ENCODE measurements around the gene CERK.

Gene CERK

GRCh38 chr22:46763051-46763705, 25.1 kb upstream of the CERK start:
- peak in 1 of 2 experiments; percentile 11 for DNase-seq (ENCODE audit: low read depth in 1 of 2, low spot score in 1 of 2)
- Histone ChIP-seq H3K4me3 (replicated peaks; ENCODE audit: insufficient read depth, low read length) (peak overlapping the region; percentile 92), H3K27ac (replicated peaks) (peak overlapping the region; percentile 88), H3K27me3 (ENCODE audit: insufficient read depth, poor library complexity, severe bottlenecking) (no peaks in the 10 kb centered on the region)
- TF ChIP-seq POLR2AphosphoS5 (IDR thresholded peaks at IDR 0.05; ENCODE audit: low read depth): no peak; the same call in 1 of the 2 replicates
- no peak for TF ChIP-seq SPI1 (IDR thresholded peaks at IDR 0.05; ENCODE audit: borderline replicate concordance, low read depth)
- no peak for TF ChIP-seq GABPA (IDR thresholded peaks at IDR 0.05; ENCODE audit: low read depth)
- TF ChIP-seq CTCF (IDR thresholded peaks at IDR 0.05; ENCODE audit: insufficient read depth, low read length): no peak
- no peak for TF ChIP-seq REST (IDR thresholded peaks at IDR 0.05; ENCODE audit: insufficient replicate concordance, low read depth)

DNA sequence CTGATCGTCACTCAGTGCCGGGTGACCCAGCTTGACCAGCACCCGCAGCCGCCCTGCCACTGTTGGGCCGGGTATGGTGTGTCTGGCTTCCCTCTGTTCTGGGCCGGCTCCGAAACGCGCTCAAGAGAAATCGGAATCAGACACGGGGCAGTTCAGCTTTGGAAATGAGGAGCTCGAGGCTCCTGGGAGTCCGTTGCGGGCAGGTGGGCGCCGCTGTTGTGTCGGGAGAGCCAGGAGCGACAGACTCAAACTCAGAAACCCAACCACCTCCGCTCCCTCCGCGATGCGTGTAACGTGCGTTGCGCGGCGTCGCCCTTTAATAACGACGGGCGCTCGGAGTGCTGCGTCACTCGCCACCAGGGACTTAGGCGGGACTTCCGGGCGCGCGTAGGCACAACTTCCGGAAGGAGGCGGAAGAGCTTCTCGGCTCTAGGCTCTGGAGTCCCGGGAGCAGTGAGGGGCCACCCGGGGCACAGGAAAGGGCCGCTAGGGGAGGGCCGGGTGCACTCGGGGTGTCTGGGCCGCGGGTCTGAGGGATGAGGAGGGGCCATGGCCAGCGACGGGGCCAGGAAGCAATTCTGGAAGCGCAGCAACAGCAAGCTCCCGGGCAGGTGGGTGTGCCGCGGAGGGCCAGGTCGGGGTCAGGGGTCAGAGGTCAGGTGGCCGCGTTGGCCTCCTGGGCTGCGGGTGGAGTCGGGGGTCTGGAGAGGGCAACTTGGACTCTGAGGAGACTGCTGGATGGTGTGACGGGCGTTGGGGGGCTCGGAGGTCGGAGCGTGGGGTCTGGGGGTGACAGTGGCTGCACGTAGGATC, 24.4 kb upstream of the CERK start, which contains the start of gene TBC1D22A:
TSS of gene TBC1D22A (plus strand) at position 413 of the 813 bp plus-strand sequence. CDS start at position 550, 137 bp downstream.
- no peaks in the 10 kb centered on the region for H3K27me3 ChIP-seq (ENCODE audit: insufficient read depth, poor library complexity, severe bottlenecking)
- no peak for TF ChIP-seq CTCF (IDR thresholded peaks at IDR 0.05; ENCODE audit: insufficient read depth, low read length)
- peak; percentile 96 for TF ChIP-seq GABPA (IDR thresholded peaks at IDR 0.05; ENCODE audit: low read depth)
- peak; percentile 97 for TF ChIP-seq POLR2AphosphoS5 (IDR thresholded peaks at IDR 0.05; ENCODE audit: low read depth)
- peak; percentile 60 for TF ChIP-seq REST (IDR thresholded peaks at IDR 0.05; ENCODE audit: insufficient replicate concordance, low read depth)
- TF ChIP-seq SPI1 (IDR thresholded peaks at IDR 0.05; ENCODE audit: borderline replicate concordance, low read depth): no peak
- H3K27ac ChIP-seq (replicated peaks): peak within 1 kb of the TSS; percentile 88
- DNase-seq (ENCODE audit: low read depth in 1 of 2, low spot score in 1 of 2): peak; percentile 93 to 95
- H3K4me3 ChIP-seq (replicated peaks; ENCODE audit: insufficient read depth, low read length): peak within 1 kb of the TSS; percentile 92

- H3K27me3 ChIP-seq (ENCODE audit: insufficient read depth, poor library complexity, severe bottlenecking): no peaks in the 10 kb centered on the region
- H3K4me3 ChIP-seq (replicated peaks; ENCODE audit: insufficient read depth, low read length): peak overlapping the region; percentile 92
- TF ChIP-seq SPI1 (IDR thresholded peaks at IDR 0.05; ENCODE audit: borderline replicate concordance, low read depth) (no peak), CTCF (IDR thresholded peaks at IDR 0.05; ENCODE audit: insufficient read depth, low read length) (no peak), GABPA (IDR thresholded peaks at IDR 0.05; ENCODE audit: low read depth) (no peak), POLR2AphosphoS5 (IDR thresholded peaks at IDR 0.05; ENCODE audit: low read depth) (no peak), REST (IDR thresholded peaks at IDR 0.05; ENCODE audit: insufficient replicate concordance, low read depth) (no peak)
- DNase-seq (ENCODE audit: low read depth in 1 of 2, low spot score in 1 of 2): peak in 1 of 2 experiments; percentile 10
- peak overlapping the region; percentile 88 for H3K27ac ChIP-seq (replicated peaks)
These were observed 23.6 kb upstream of the CERK start for GRCh38 chr22:46761539-46762237.

All from HL-60 (cell line).